Liver (tissue), 3 donors: Measurements from ENCODE around the gene CIAO3.

Experiments used
- CTCF ChIP-seq: fragments of 150-350 bp; IDR thresholded peaks from 2 replicates; pipeline ENCODE4 v1.5.1; 2017; ENCODE audit warnings: improper control_type of control experiment, low read depth, low read length; ENCODE audit not compliant: missing input control
- EGR1 ChIP-seq, 2 donors: IDR thresholded peaks; 2 replicates each; pipeline ENCODE4 v1.6.1; 2016 to 2018; ENCODE audit warnings: antibody characterized with exemption in 2 of 2, low read depth in 2 of 2
- RAD21 ChIP-seq, 2 donors: IDR thresholded peaks; 2 replicates each; pipeline ENCODE4 v1.6.1; 2016; ENCODE audit warnings: antibody characterized with exemption in 2 of 2, mild to moderate bottlenecking in 2 of 2
- RXRA ChIP-seq, 2 donors: IDR thresholded peaks; 2 replicates each; pipeline ENCODE4 v1.6.1; 2017 to 2018; ENCODE audit warnings: antibody characterized with exemption in 2 of 2, mild to moderate bottlenecking in 1 of 2
- TAF1 ChIP-seq: conservative IDR thresholded peaks from 2 replicates; pipeline ENCODE4 v1.6.1; 2016; ENCODE audit warnings: antibody characterized with exemption, mild to moderate bottlenecking
- donor health status: healthy.
- donor health status: healthy.

- TF ChIP-seq RXRA (IDR thresholded peaks at IDR 0.05) (no peak), TAF1 (no peak), CTCF (no peak), RAD21 (IDR thresholded peaks at IDR 0.05) (no peak), EGR1 (IDR thresholded peaks at IDR 0.05; ENCODE audit: low read depth in 2 of 2) (no peak)
Observed at GRCh38 chr16:725041-725376, 15.8 kb downstream of the CIAO3 start.
